Measurements from ENCODE around the gene BMP8A. TPM values are rescaled to one million over a fixed set of nuclear protein-coding genes. Genes with fewer than 3 reads are reported as not detected.

BMP8A gene
- total and polyA plus RNA-seq, 2 of the 8 experiments (the other 6 are each of a cell fraction or from before 2014, with no cell fraction given): 0.38 to 0.43 TPM

DNA sequence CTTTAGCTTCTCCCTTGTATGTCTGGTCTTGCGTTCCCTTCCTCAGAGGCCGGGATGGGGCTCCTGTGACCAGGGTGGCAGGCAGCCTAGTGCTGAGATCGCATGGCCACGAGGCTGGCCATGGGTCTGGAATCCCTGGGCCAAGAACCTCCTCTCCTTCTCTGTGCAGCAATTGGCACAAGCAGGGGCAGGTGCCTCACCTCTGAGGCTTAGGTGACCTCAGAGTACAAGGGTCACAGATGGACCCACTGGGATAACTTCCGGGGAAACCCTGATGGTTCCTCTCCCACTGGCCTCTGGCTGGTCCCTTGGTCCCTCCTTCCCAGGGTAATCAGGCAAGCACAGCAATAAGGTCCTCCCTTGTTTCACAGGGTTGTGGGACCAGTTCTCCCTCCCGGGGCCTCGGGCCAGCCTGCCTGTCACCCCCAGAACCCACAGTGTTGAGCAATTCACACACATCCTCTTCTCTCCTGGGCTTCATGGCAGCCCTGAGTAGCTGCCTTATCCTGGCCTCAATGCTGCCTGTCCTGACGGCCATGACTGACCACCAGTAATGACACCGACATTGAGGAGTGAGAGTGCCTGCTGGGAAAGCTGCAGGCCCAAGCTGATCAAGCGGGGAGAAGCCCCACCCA is 38.6 kb downstream of the BMP8A start:
- H3K27me3 ChIP-seq (replicated peaks in 1 of 4; ENCODE audit: control insufficient read depth in 3 of 4, extremely low read depth in 1 of 4, insufficient read depth in 3 of 4, low read length in 3 of 4): no peaks in the 10 kb centered on the region
- no peaks in the 10 kb centered on the region for H3K79me1 ChIP-seq (ENCODE audit: low read depth, low read length)
- ChIA-PET POLR2A (ENCODE audit: partially characterized antibody) (no interaction called here), CTCF (ENCODE audit: partially characterized antibody) (interaction anchor here (0.6 to 1.5 kb wide), 2 partner anchors 8 to 267 kb away, joined by 3 to 6 read pairs; no protein-coding TSS in a partner anchor)
- no peak overlapping the region for H3K14ac ChIP-seq (ENCODE audit: insufficient read length)
- no peak overlapping the region for H2BK120ac ChIP-seq (replicated peaks; ENCODE audit: low read depth, low read length)
- no peaks in the 10 kb centered on the region for H3K4me1 ChIP-seq (replicated peaks in 1 of 4; ENCODE audit: control insufficient read depth in 3 of 4, insufficient read depth in 4 of 4, low read length in 3 of 4)
- H3K9ac ChIP-seq (replicated peaks in 1 of 4; ENCODE audit: extremely low read depth in 1 of 4, low read depth in 3 of 4, low read length in 3 of 4): no peak overlapping the region
- H4K8ac ChIP-seq (ENCODE audit: extremely low read depth, insufficient read depth, low read length): no peak overlapping the region
- peaks cover 0 to 3% (median 0%) of the 10 kb centered on the region in 4 experiments; a peak in 4 of 8 replicates for H3K36me3 ChIP-seq (ENCODE audit: control insufficient read depth in 2 of 4, insufficient read depth in 4 of 4, low read length in 3 of 4)
- H2AFZ ChIP-seq (ENCODE audit: low read length): no peak overlapping the region
- H2BK15ac ChIP-seq (ENCODE audit: low read length): no peak overlapping the region
- no peak overlapping the region for H3K18ac ChIP-seq (ENCODE audit: extremely low read depth, low read length)
- 94% methylated on average over 10 of the region's 10 CpGs; no CpG with 5 or more reads in 1 of the 2 experiments for WGBS, 2 experiments (ENCODE audit: extremely low coverage in 1 of 2, insufficient coverage in 1 of 2, insufficient read length in 1 of 2, insufficient replicate concordance in 2 of 2, low coverage in 1 of 2, low lambda C conversion rate in 2 of 2, missing lambda C conversion rate in 1 of 2)
- FAIRE-seq: no peak
- no peak overlapping the region for H4K5ac ChIP-seq (ENCODE audit: insufficient read length, low read depth, low read length)
- no peak overlapping the region for H3K4ac ChIP-seq (replicated peaks; ENCODE audit: insufficient read length, low read depth, low read length)
- H3K4me2 ChIP-seq (ENCODE audit: insufficient read depth in 1 of 2, low read depth in 2 of 2, low read length in 2 of 2): no peak overlapping the region
- no peak overlapping the region for H2BK5ac ChIP-seq (ENCODE audit: low read depth, low read length)
- no peak overlapping the region for H2AK5ac ChIP-seq (ENCODE audit: low read depth, low read length)
- no peak overlapping the region for H2BK20ac ChIP-seq (ENCODE audit: low read length)
- H3K56ac ChIP-seq (replicated peaks; ENCODE audit: insufficient read length, low read depth, low read length): no peak overlapping the region
- no peak overlapping the region for H3K4me3 ChIP-seq (ENCODE audit: extremely low read depth in 1 of 4, insufficient read depth in 2 of 4, low read depth in 3 of 4, low read length in 4 of 4)
- H4K20me1 ChIP-seq (replicated peaks in 1 of 2; ENCODE audit: control insufficient read depth in 1 of 2, insufficient read depth in 2 of 2, low read length in 2 of 2): no peaks in the 10 kb centered on the region
- no peak overlapping the region for H2BK12ac ChIP-seq (ENCODE audit: low read depth, low read length)
- no peaks in the 10 kb centered on the region for H3K9me3 ChIP-seq (ENCODE audit: insufficient read depth in 2 of 2, low read depth in 1 of 2, low read length in 1 of 2)
- no peaks in the 10 kb centered on the region for H3K79me2 ChIP-seq (ENCODE audit: control insufficient read depth in 1 of 2, insufficient read depth in 2 of 2, low read length in 2 of 2)
- no peak overlapping the region for H3K23ac ChIP-seq (ENCODE audit: insufficient read length)
- H4K91ac ChIP-seq (replicated peaks; ENCODE audit: insufficient read length, low read length): no peak overlapping the region
- no peak for DNase-seq (ENCODE audit: low read depth in 1 of 2, low spot score in 2 of 2)
- no peak overlapping the region for H3K27ac ChIP-seq (ENCODE audit: low read depth, low read length)
- H3K23me2 ChIP-seq (ENCODE audit: low read depth, low read length): no peaks in the 10 kb centered on the region
- TF ChIP-seq CTBP2 (IDR thresholded peaks at IDR 0.05; ENCODE audit: borderline replicate concordance, insufficient read depth, insufficient read length, low read length) (no peak), NANOG (IDR thresholded peaks at IDR 0.05; ENCODE audit: insufficient read depth, low read depth, low read length, poor library complexity, severe bottlenecking) (no peak), RAD21 (IDR thresholded peaks at IDR 0.05 in 1 of 2, conservative IDR thresholded peaks at IDR 0.05 in 1 of 2; ENCODE audit: low read depth in 2 of 2, low read length in 2 of 2) (no peak), EP300 (IDR thresholded peaks at IDR 0.05; ENCODE audit: borderline replicate concordance in 1 of 2, low read depth in 2 of 2, low read length in 2 of 2) (no peak), NRF1 (IDR thresholded peaks at IDR 0.05; ENCODE audit: low read depth, low read length) (no peak), SIRT6 (IDR thresholded peaks at IDR 0.05; ENCODE audit: low read length) (no peak), CEBPB (IDR thresholded peaks at IDR 0.05; ENCODE audit: low read depth, low read length) (no peak), MAFK (IDR thresholded peaks at IDR 0.05; ENCODE audit: low read depth, low read length) (no peak), RFX5 (IDR thresholded peaks at IDR 0.05; ENCODE audit: borderline replicate concordance, low read depth, low read length) (no peak), BRCA1 (IDR thresholded peaks at IDR 0.05; ENCODE audit: low read depth, low read length) (no peak), TEAD4 (IDR thresholded peaks at IDR 0.05; ENCODE audit: low read depth, low read length) (no peak)
- TF ChIP-seq, protein P1, sequence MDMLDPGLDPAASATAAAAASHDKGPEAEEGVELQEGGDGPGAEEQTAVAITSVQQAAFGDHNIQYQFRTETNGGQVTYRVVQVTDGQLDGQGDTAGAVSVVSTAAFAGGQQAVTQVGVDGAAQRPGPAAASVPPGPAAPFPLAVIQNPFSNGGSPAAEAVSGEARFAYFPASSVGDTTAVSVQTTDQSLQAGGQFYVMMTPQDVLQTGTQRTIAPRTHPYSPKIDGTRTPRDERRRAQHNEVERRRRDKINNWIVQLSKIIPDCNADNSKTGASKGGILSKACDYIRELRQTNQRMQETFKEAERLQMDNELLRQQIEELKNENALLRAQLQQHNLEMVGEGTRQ (IDR thresholded peaks at IDR 0.05; ENCODE audit: low read length): no peak

All from H1 (cell line).